ENCODE measurements around the gene NTRK3.

Gene NTRK3

DNA sequence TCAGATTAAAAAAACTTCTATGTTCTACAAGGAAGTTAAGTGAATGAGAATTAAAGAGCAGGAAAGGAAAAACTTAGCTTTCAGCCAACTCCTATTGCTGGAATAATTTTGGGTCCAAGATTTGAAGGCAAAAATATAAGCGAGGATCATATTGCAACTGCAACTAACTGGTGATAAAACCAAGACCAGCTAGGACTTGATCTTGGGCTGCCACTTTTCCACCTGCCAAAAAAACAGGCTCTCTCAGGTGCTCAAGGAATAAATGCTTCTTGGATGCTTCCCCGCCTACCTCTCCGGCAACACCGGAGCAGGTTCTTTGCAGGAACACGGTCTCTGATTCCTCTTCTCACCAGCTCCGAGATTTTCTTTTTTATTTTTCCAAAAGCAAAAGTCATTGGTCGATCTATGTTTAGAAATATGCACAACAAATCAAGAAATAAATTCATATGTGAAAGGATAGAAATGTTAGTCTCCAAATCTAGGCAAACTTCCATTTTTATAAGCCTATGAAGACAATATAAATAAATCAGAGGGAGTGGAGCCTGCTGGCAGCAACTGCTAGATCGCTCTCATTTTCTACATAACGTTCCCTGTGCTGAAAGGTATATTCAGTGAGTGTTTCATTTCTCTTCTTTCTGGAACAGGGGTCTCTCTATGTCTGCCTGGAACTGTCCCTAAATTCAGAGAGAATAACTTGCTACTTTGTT, 241.9 kb downstream of the NTRK3 start:
- ATAC-seq = no peak
- TF ChIP-seq TOX (CRISPR knock-in tag; IDR thresholded peaks at IDR 0.05; ENCODE audit: borderline replicate concordance) = no peak
- no peak for TF ChIP-seq RARB (CRISPR knock-in tag; IDR thresholded peaks at IDR 0.05)
- no peak for TF ChIP-seq TCF4 (CRISPR knock-in tag; IDR thresholded peaks at IDR 0.05; ENCODE audit: borderline replicate concordance)
- no peak for TF ChIP-seq ISL1 (CRISPR knock-in tag; IDR thresholded peaks at IDR 0.05)
- TF ChIP-seq BACH2 (CRISPR knock-in tag; IDR thresholded peaks at IDR 0.05; ENCODE audit: borderline replicate concordance) = no peak
- TF ChIP-seq SNAI2 (CRISPR knock-in tag; IDR thresholded peaks at IDR 0.05) = no peak

- ATAC-seq = no peak
- TF ChIP-seq ZFP30 (CRISPR knock-in tag; IDR thresholded peaks at IDR 0.05) (no peak), CSRNP3 (CRISPR knock-in tag; IDR thresholded peaks at IDR 0.05) (no peak), POU6F1 (CRISPR knock-in tag; IDR thresholded peaks at IDR 0.05; ENCODE audit: borderline replicate concordance, low read depth) (no peak), BACH2 (CRISPR knock-in tag; IDR thresholded peaks at IDR 0.05; ENCODE audit: borderline replicate concordance) (no peak), ZNF565 (CRISPR knock-in tag; conservative IDR thresholded peaks at IDR 0.05; ENCODE audit: low read depth) (no peak), ESRRG (CRISPR knock-in tag; IDR thresholded peaks at IDR 0.05) (no peak)
- TF ChIP-seq, protein P1, sequence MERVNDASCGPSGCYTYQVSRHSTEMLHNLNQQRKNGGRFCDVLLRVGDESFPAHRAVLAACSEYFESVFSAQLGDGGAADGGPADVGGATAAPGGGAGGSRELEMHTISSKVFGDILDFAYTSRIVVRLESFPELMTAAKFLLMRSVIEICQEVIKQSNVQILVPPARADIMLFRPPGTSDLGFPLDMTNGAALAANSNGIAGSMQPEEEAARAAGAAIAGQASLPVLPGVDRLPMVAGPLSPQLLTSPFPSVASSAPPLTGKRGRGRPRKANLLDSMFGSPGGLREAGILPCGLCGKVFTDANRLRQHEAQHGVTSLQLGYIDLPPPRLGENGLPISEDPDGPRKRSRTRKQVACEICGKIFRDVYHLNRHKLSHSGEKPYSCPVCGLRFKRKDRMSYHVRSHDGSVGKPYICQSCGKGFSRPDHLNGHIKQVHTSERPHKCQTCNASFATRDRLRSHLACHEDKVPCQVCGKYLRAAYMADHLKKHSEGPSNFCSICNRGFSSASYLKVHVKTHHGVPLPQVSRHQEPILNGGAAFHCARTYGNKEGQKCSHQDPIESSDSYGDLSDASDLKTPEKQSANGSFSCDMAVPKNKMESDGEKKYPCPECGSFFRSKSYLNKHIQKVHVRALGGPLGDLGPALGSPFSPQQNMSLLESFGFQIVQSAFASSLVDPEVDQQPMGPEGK (CRISPR knock-in tag; IDR thresholded peaks at IDR 0.05; ENCODE audit: borderline replicate concordance) = no peak
- TF ChIP-seq, protein P2, sequence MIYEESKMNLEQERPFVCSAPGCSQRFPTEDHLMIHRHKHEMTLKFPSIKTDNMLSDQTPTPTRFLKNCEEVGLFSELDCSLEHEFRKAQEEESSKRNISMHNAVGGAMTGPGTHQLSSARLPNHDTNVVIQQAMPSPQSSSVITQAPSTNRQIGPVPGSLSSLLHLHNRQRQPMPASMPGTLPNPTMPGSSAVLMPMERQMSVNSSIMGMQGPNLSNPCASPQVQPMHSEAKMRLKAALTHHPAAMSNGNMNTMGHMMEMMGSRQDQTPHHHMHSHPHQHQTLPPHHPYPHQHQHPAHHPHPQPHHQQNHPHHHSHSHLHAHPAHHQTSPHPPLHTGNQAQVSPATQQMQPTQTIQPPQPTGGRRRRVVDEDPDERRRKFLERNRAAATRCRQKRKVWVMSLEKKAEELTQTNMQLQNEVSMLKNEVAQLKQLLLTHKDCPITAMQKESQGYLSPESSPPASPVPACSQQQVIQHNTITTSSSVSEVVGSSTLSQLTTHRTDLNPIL (CRISPR knock-in tag; IDR thresholded peaks at IDR 0.05; ENCODE audit: low read depth) = no peak
Measured at GRCh38 chr15:88013111-88013510, 243.4 kb downstream of the NTRK3 start.

GRCh38 chr15:88012688-88013087, 243.9 kb downstream of the NTRK3 start:
- ATAC-seq = no peak

More at GRCh38 chr15:88012688-88013087, 243.9 kb downstream of the NTRK3 start:
- no peak for TF ChIP-seq ZNF8 (CRISPR knock-in tag; IDR thresholded peaks at IDR 0.05)
- no peak for TF ChIP-seq ZNF70 (CRISPR knock-in tag; IDR thresholded peaks at IDR 0.05)
- no peak for TF ChIP-seq TSHZ2 (CRISPR knock-in tag; IDR thresholded peaks at IDR 0.05)
- TF ChIP-seq, protein P1 (CRISPR knock-in tag; IDR thresholded peaks at IDR 0.05; ENCODE audit: borderline replicate concordance) = no peak
- TF ChIP-seq TCF4 (CRISPR knock-in tag; IDR thresholded peaks at IDR 0.05; ENCODE audit: borderline replicate concordance) = no peak
- TF ChIP-seq CSDC2 (CRISPR knock-in tag; IDR thresholded peaks at IDR 0.05) = no peak
- no peak for TF ChIP-seq POU6F1 (CRISPR knock-in tag; IDR thresholded peaks at IDR 0.05; ENCODE audit: borderline replicate concordance, low read depth)
- TF ChIP-seq ISL1 (CRISPR knock-in tag; IDR thresholded peaks at IDR 0.05) = no peak
- TF ChIP-seq GLIS3 (CRISPR knock-in tag; IDR thresholded peaks at IDR 0.05) = no peak
- TF ChIP-seq OSR1 (CRISPR knock-in tag; IDR thresholded peaks at IDR 0.05) = no peak
- TF ChIP-seq, protein P2 (CRISPR knock-in tag; IDR thresholded peaks at IDR 0.05; ENCODE audit: low read depth) = no peak
- TF ChIP-seq ESRRG (CRISPR knock-in tag; IDR thresholded peaks at IDR 0.05) = no peak
- no peak for TF ChIP-seq TOX (CRISPR knock-in tag; IDR thresholded peaks at IDR 0.05; ENCODE audit: borderline replicate concordance)
- TF ChIP-seq PPARA (CRISPR knock-in tag; IDR thresholded peaks at IDR 0.05; ENCODE audit: borderline replicate concordance) = no peak

Data from SK-N-SH treated with all-trans-retinoic acid at 6 μM for 48 hours (cell line).